GM19328 (cell line): Measurements from ENCODE around the gene RPL36.

Source experiments
- ATAC-seq: cut with Tn5 transposase; IDR thresholded peaks from one replicate; pipeline ENCODE4 v1.9.1; 2021; ENCODE audit warnings: mild to moderate bottlenecking, moderate library complexity; ENCODE audit not compliant: unreplicated experiment

Gene RPL36

DNA sequence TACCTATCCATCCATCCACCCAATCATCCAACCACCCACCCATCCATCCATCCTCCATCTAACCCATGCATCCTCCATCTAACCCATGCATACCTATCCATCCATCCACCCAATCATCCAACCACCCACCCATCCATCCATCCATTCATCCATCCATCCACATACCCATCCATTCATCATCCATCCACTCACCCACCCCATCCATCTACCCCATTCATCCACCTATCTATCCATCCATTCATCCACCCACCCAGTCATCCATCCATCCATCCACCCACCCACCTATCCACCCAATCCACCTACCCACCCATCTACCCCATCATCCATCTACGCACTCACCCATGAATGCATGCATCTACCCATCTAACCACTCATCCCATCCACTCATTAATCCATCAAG is 16.3 kb upstream of the RPL36 start:
- no peak for ATAC-seq

DNA sequence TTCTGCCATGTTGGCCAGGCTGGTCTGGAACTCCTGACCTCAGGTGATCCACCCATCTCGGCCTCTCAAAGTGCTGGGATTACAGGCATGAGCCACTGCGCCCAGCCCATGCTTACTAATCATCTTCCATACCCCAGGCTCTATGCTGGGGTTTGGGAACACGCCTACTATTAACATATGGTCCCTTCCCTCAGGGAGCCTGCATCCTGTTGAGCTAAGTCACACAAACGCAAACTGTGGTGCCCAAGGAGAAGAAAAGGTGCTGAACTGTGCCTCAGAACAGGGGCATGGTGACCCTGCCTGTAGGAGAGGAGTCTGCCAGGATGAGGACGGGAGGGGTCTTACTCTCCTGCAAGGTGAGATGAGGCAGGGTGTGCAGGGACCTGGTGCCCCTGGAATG is 15.4 kb upstream of the RPL36 start:
- ATAC-seq, result no peak

DNA sequence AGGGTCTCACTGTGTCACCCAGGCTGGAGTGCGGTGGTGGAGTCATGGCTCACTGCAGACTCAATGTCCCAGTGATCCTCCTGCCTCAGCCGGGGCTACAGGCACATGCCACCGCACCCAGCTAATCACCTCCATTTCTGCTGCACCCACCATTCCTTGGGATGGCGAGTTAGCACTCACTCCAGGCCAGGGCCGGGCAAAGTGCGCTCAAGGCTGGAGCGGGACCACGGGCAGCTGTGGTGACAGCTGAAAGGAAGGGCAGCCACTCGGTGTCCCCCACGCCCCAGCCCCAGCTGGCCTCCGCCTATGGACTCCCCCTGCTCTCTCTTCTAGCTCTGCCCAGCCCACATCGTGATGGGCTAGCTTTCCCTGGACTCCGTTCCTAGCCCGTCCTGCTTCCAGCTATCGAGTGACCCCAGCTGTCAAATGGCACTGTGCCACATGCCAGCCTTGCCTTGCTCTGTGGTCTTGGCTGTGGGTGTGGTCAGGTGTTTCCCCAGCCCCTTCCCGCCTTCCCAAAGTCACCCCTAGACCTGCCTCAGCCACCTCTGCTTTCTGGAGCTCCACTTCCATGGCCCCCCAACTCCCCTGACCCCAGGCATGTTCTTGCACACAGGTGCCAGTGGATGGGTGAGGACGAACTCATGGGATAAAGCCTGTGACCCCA is 13.9 kb upstream of the RPL36 start:
- ATAC-seq, result no peak

DNA sequence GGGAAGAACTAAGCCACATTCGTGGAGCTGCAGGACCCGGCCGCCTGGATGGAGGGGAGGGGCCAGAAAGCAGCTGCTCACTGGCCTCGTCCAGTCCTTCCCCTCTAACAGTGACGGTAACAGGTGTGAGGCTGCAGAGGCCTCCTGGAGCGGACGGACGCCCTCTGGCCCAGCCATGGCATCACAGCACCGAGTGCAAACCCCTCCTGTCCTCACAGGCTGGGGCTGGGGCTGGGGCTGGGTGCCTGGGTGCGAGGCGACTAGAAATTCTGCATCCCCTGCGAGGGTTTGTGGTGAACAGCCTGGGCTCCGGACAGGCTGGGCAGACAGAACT is 13.4 kb upstream of the RPL36 start:
- ATAC-seq, result no peak

GRCh38 chr19:5677136-5677535 is 13.0 kb upstream of the RPL36 start:
- no peak for ATAC-seq

GRCh38 chr19:5677580-5677979 is 12.5 kb upstream of the RPL36 start:
- no peak for ATAC-seq

DNA sequence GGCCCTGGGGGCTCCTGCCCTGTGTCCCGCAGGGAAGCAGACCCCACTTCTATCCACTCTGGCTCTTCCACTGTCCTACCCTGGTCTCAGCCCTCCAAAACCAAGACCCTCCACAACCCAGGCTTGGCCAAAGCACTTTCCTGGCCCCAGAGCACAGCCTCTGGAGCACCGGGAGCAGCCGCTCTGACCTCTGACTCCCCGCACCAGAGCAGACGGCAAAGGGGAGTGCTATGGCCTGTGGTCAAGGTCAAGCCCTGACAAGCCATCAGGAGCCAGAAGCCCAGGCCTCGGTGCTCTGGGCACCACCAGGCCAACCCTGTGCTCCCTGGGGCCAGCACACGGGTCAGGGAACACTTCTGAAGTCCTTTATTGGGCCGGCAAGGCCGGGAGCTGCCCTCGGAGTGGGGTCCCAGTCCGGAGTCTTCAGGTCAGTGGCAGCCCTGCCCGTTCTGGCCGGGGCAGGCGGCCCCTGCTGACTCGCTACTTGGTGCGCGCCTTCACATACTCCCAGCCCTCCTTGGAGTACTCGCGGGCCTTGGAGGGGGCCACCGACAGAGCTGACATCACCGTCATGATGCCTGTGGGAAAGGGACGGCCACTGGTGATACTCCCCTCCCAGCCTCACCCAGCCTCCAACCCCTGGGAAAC is 11.9 kb upstream of the RPL36 start:
- ATAC-seq, result no peak

- ATAC-seq, result no peak
Measured at GRCh38 chr19:5679289-5680083, 10.6 kb upstream of the RPL36 start.

GRCh38 chr19:5680084-5680436 is 10.0 kb upstream of the RPL36 start:
- ATAC-seq, result no peak

DNA sequence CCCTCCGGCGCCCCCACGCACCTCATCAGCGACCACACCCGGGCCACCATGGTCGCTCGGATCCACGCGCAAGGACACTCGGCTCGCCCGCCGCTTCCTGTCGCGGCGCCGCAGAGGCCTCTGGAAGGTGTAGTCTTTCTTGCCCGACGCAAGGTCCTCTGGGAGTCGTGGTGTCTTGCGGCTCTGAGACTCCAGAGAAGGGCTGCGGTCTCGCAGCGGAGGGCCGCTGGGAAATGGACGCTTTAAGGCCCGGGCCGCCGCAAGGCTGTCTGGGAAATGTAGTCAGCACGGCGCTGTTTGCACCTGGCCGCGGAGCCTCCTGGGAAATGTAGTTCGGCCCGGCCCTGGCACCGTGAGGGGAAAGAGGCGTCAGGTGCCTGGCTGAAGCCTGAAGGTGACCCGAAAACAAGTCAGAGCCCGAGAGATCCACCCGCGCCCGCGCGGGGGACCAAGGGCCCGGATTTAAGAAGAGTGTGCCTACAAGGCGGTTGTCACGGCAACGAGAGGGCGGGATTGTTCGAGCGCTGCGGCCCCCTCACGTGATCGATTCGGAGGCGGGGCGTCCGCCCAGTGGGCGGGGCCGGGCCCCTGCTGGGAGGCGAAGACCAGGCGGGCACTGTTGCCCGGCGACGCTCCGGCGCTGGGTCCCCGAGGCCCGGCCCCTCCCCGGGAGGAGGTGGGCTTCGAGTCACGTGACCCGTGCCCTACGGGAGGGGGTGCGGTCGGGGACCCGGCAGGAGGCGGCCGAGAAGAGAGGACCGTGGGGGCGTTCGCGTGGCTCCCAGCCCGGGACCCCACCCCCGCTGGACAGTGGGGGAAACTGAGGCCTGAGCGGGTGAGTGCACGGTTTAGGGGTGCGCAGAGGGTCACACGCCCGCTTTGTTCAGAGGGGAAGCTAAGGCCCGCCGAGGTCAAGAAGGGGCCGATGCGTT is 9.4 kb upstream of the RPL36 start, which contains the start of the genes HSD11B1L and MICOS13:
Gene HSD11B1L, plus strand, starts transcription at position 591 of the 932 bp plus-strand sequence. CDS start 3,806 bp downstream, outside the sequence.
Gene MICOS13, minus strand, starts transcription at position 80 of the 932 bp plus-strand sequence. Its CDS starts 30 bp downstream, at position 50.
- peak; percentile 85 for ATAC-seq

DNA sequence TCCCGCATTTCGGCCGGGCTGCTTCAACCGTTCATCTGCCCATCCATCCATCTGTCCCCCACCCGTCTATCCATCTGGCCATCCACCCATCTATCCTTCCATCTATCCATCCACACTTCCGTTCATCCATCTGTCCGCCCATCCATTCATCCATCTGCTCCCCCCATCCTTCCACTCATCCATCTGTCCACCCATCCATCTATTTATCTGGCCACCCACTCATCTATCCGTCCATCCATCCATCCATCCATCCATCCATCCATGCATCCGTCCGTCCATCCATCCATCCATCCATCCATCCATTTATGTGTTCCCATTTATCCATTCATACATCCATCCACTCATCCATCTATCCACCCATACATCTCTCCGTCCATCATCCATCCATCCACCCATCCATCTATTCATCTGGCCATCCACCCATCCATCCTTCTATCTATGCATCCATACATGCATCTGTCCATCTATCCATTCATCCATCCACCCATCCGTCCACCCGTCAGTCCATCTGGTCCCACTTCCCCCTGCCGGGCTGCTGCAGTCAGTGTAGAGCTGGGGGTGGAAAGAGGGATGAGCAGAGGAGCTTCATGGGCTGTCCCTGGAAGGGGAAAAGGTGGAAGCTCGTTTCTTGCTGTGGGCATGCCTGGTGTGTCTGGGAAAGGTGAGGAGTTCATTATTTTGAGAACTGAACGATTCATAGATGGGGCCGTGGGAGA is 8.5 kb upstream of the RPL36 start:
- ATAC-seq, result no peak

DNA sequence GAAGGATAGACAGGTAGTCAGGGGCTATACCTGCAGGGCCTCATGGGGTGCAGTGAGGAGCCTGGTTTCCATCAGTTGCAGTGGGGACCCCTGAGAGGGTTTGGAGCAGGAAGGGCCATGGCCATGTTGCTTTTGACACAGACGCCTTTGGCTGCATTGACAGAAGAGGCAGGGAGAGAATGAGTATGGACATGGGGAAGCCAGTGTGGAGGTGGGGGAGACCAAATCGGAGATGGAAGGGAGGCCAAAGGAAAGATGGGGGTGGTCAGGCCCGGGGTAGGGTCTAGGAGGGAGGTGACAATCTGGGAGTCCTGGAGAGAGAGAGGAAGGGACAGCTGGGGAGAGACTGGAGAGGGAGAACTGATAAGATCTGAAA is 8.0 kb upstream of the RPL36 start:
- ATAC-seq, result no peak

- ATAC-seq, result no peak
Measured at GRCh38 chr19:5683177-5683886, 6.8 kb upstream of the RPL36 start.

DNA sequence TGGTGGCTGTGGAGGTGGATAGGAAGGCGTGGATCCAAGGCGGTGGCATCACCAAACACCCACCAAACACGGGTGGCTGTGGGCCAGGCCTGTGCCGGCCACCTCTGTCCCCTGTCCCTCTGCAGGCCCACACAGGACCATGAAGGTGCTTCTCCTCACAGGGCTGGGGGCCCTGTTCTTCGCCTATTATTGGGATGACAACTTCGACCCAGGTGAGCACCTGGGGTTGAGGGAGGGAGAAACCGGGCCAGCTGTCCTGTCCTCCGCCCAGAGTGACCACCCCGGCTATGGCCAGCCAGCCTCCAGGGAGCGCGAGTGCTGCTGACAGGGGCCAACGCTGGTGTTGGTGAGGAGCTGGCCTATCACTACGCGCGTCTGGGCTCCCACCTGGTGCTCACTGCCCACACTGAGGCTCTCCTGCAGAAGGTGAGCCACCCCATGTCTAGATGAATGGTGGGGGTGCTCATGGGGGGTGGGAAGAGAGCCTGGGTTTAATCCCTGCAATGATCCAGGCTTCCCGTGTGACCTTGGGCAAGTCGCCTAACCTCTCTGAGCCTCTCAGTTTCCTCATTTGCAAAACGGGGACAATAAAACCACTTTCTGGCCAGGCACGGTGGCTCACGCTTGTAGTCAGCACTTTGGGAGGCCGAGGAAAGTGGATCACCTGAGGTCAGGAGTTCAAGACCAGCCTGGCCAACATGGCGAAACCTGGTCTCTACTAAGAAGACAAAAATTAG is 5.2 kb upstream of the RPL36 start:
- no peak for ATAC-seq

GRCh38 chr19:5686326-5686646 is 3.8 kb upstream of the RPL36 start:
- ATAC-seq, result no peak

GRCh38 chr19:5686647-5687359 is 3.3 kb upstream of the RPL36 start:
- ATAC-seq, result peak; percentile 51

DNA sequence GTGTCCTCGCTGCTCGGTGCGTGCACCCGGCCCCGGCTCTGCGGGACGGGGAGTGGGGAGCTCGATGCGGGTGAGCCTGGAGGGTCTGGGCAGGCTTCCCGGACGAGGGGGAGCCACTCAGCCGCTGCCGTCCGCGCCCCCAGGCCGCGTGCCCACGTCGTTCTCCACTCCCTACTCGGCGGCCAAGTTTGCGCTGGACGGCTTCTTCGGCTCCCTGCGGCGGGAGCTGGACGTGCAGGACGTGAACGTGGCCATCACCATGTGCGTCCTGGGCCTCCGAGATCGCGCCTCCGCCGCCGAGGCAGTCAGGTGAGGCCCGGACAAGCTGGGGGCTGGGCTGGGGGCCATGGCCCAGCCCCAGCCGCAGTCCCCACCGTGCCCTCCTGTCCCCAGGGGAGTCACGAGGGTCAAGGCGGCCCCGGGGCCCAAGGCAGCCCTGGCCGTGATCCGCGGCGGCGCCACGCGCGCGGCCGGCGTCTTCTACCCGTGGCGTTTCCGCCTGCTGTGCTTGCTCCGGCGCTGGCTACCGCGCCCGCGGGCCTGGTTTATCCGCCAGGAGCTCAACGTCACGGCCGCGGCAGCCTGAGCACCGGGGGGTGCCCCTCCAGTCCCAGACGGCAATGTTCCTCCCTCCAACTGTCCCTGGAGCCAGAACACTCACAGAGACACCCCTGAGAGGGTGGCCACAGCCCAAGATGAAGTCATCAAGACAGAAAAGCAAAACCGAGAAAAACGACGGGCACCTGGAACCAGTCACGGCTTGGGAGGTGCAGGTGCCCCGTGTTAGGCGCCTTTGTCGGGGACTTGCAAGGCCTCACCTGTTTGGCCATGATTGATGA is 2.5 kb upstream of the RPL36 start:
- ATAC-seq, result no peak
